ENCODE results near the gene TMEM242. TPM values are rescaled to one million over a fixed set of nuclear protein-coding genes. Genes with fewer than 3 reads are reported as not detected.

The TMEM242 gene
- total and polyA plus RNA-seq, 2 donors (not counting 3 experiments of a cell fraction or from before 2014, with no cell fraction given): 5.3 to 15.5 TPM

GRCh38 chr6:157290797-157291196 lies 32.5 kb downstream of the TMEM242 start:
- CTCF ChIA-PET: interaction anchor here (1.2 kb wide), 1 partner anchor 16 kb away, joined by 4 read pairs; no protein-coding TSS in a partner anchor
- no TSS peak for BruUV-seq (replicated peaks)

More at GRCh38 chr6:157290797-157291196, 32.5 kb downstream of the TMEM242 start:
- Histone ChIP-seq H3K4me1 (ENCODE audit: control insufficient read depth, extremely low read depth, insufficient read depth, low read length) (no peaks in the 10 kb centered on the region), H3K4me2 (ENCODE audit: insufficient read depth, low read length) (no peak overlapping the region), H3K9me1 (replicated peaks; ENCODE audit: control insufficient read depth, extremely low read depth, insufficient read depth, low read length) (no peaks in the 10 kb centered on the region), H3K9ac (replicated peaks; ENCODE audit: extremely low read depth, insufficient read depth, low read length) (no peak overlapping the region), H3K36me3 (ENCODE audit: control insufficient read depth in 2 of 2, extremely low read depth in 1 of 2, insufficient read depth in 2 of 2, low read length in 2 of 2) (peaks cover 4 to 9% of the 10 kb centered on the region in 2 experiments), H2AFZ (ENCODE audit: low read depth, low read length) (no peak overlapping the region), H4K20me1 (replicated peaks; ENCODE audit: control insufficient read depth, extremely low read depth, insufficient read depth, low read length) (no peaks in the 10 kb centered on the region), H3K27ac (ENCODE audit: insufficient read depth, low read depth, low read length) (no peak overlapping the region), H3K9me3 (replicated peaks; ENCODE audit: control insufficient read depth, insufficient read depth, low read length) (no peaks in the 10 kb centered on the region), H3K79me2 (ENCODE audit: control insufficient read depth, insufficient read depth, low read length) (no peaks in the 10 kb centered on the region), H3K4me3 (replicated peaks in 1 of 3; ENCODE audit: insufficient read depth in 1 of 3, low read depth in 1 of 3, low read length in 3 of 3) (no peak overlapping the region), H3K27me3 (ENCODE audit: control insufficient read depth in 2 of 2, insufficient read depth in 2 of 2, low read length in 2 of 2) (no peaks in the 10 kb centered on the region)
- TF ChIP-seq MYC (IDR thresholded peaks at IDR 0.05; ENCODE audit: low read depth, low read length) (no peak), GATA2 (IDR thresholded peaks at IDR 0.05; ENCODE audit: insufficient read depth, insufficient read length, low read depth, low read length) (no peak), POLR2A (IDR thresholded peaks at IDR 0.05; ENCODE audit: low read depth, low read length) (no peak), POLR2AphosphoS5 (IDR thresholded peaks at IDR 0.05; ENCODE audit: insufficient read depth, low read depth, low read length) (no peak), EZH2 (IDR thresholded peaks at IDR 0.05; ENCODE audit: borderline replicate concordance, low read depth, low read length, severe bottlenecking) (no peak), CTCF (IDR thresholded peaks at IDR 0.05; ENCODE audit: extremely low read depth in 1 of 2, insufficient read depth in 1 of 2, low read depth in 1 of 2, low read length in 2 of 2) (no peak), JUN (IDR thresholded peaks at IDR 0.05; ENCODE audit: borderline replicate concordance, insufficient read depth, insufficient read length, low read depth) (no peak), FOS (IDR thresholded peaks at IDR 0.05; ENCODE audit: borderline replicate concordance, insufficient read depth, low read length) (no peak)
- TF ChIP-seq, protein P1, sequence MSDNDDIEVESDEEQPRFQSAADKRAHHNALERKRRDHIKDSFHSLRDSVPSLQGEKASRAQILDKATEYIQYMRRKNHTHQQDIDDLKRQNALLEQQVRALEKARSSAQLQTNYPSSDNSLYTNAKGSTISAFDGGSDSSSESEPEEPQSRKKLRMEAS (IDR thresholded peaks at IDR 0.05; ENCODE audit: insufficient read depth, insufficient read length): no peak
- dilution Hi-C loops (cut with MboI; ENCODE audit: extremely low pct_ligation_motif_present, low sequenced_read_pairs): no loop called here
- intact Hi-C loops (cut with micrococcal nuclease): no loop called here
- no peak for FAIRE-seq
- DNase-seq (ENCODE audit: low read depth, low spot score): no peak
- POLR2A ChIA-PET: no interaction called here

Data from endothelial cell of umbilical vein (primary cell).